ENCODE results near the gene PLA2G4D. TPM values are rescaled to one million over a fixed set of nuclear protein-coding genes. Genes with fewer than 3 reads are reported as not detected.

Gene PLA2G4D
- total and polyA plus RNA-seq, 4 donors: 0.12 to 0.31 (median 0.15) TPM; not detected in 1

DNA sequence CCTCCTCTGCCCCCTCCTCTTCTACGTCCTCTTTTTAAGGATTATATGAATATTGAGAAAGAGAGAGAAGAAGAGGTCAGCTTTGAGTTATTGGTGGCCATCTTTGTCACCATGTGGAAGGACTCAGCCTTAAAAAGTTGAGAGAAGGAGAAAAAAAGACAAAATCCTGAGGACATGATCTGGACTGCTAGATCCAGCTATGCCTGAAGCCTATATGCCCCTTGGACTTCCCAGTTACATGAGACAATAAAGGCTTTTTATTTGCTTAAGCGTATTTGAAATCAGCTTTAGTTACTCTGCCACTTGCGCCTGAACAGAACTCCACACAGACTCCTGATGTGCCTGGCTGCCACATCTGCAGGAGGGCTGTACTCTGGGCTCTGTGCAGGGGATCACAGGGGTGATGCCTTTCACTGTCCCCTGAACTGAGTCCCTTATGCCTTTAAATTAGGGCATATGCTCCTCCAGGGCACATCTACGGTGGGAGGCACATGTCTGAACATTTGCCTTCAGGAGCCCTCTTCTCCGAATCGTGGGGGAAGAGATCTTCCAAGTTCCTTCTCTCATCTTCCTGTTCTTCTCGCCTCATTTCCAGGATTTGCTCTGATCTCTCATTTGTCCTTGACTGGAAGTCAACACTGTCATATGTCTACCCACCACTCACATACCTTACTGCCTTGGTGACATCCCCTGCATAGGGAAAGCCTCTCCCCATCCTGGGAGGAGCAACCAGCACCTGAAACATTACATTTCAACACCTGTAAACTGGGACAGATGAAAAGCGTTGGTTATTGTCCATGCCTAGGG is 59.5 kb downstream of the PLA2G4D start:
- Histone ChIP-seq H3K9me3 (ENCODE audit: control insufficient read depth in 4 of 4, insufficient read depth in 3 of 4, low read length in 3 of 4) (peaks cover 0 to 8% (median 0%) of the 10 kb centered on the region in 4 donors), H3K36me3 (ENCODE audit: control insufficient read depth in 4 of 4, insufficient read depth in 4 of 4, low read length in 4 of 4) (no peaks in the 10 kb centered on the region), H3K4me1 (ENCODE audit: control insufficient read depth in 5 of 5, insufficient read depth in 5 of 5, low read length in 5 of 5) (peaks cover 0 to 4% (median 0%) of the 10 kb centered on the region in 5 donors), H3K4me3 (no peak overlapping the region), H3K27ac (ENCODE audit: low read depth in 1 of 2, low read length in 1 of 2) (peak overlapping the region in 1 of 2 donors; percentile 29), H3K27me3 (ENCODE audit: control insufficient read depth in 3 of 3, insufficient read depth in 3 of 3, low read length in 2 of 3) (no peaks in the 10 kb centered on the region), H3K9ac (ENCODE audit: insufficient read depth in 1 of 2, low read length in 2 of 2) (no peak overlapping the region)
- ATAC-seq (ENCODE audit: insufficient read depth, low FRiP score) (no peak), DNase-seq (no peak)
- TF ChIP-seq, protein P1, sequence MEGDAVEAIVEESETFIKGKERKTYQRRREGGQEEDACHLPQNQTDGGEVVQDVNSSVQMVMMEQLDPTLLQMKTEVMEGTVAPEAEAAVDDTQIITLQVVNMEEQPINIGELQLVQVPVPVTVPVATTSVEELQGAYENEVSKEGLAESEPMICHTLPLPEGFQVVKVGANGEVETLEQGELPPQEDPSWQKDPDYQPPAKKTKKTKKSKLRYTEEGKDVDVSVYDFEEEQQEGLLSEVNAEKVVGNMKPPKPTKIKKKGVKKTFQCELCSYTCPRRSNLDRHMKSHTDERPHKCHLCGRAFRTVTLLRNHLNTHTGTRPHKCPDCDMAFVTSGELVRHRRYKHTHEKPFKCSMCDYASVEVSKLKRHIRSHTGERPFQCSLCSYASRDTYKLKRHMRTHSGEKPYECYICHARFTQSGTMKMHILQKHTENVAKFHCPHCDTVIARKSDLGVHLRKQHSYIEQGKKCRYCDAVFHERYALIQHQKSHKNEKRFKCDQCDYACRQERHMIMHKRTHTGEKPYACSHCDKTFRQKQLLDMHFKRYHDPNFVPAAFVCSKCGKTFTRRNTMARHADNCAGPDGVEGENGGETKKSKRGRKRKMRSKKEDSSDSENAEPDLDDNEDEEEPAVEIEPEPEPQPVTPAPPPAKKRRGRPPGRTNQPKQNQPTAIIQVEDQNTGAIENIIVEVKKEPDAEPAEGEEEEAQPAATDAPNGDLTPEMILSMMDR (IDR thresholded peaks at IDR 0.05; ENCODE audit: control extremely low read depth, extremely low read depth): no peak
- 59 to 71% methylated on average over 8 of the region's 8 CpGs for WGBS, 2 donors

DNA sequence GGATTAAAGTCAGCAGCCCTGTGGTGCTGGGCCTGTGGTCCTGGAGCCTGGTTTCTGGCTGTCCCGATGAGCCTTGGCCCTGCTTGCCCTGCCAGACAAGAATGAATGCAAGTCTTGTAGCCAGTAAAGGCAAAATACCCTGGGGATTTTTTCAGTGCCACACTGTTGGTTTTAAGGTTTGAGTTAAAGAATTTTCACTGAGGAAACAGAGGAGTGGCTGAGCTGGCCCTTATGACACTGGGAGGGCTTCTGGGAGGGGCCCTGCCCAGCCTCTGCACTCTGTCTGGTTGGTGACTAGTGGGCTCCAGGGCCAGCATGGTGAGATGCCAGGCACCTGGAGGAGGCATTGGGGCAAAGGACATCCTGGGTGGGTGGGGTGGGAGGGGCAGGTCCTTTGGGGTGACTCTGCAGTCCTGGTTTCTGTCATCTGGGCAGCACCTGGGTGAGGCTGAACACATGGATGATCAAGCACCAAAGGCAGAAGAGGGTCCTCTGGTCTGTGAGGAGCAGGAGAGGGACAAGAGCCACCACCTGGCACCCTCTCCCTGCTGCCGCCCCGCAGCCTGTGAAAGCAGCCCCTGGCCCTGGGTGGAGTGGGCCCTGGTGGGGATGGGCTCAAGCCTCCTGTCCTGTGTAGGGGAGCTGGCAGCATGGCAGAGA is 61.0 kb downstream of the PLA2G4D start:
- H3K4me3 ChIP-seq: no peak overlapping the region
- no peak overlapping the region for H3K27ac ChIP-seq (ENCODE audit: low read depth in 1 of 2, low read length in 1 of 2)
- no peak for DNase-seq
- H3K36me3 ChIP-seq (ENCODE audit: control insufficient read depth in 4 of 4, insufficient read depth in 4 of 4, low read length in 4 of 4): no peaks in the 10 kb centered on the region
- H3K4me1 ChIP-seq (ENCODE audit: control insufficient read depth in 5 of 5, insufficient read depth in 5 of 5, low read length in 5 of 5): peaks cover 0 to 4% (median 0%) of the 10 kb centered on the region in 5 donors
- H3K27me3 ChIP-seq (ENCODE audit: control insufficient read depth in 3 of 3, insufficient read depth in 3 of 3, low read length in 2 of 3): no peaks in the 10 kb centered on the region
- H3K9ac ChIP-seq (ENCODE audit: insufficient read depth in 1 of 2, low read length in 2 of 2): no peak overlapping the region
- WGBS, 2 donors: 87 to 96% methylated on average over 3 of the region's 3 CpGs
- peaks cover 0 to 7% (median 0%) of the 10 kb centered on the region in 4 donors for H3K9me3 ChIP-seq (ENCODE audit: control insufficient read depth in 4 of 4, insufficient read depth in 3 of 4, low read length in 3 of 4)
- TF ChIP-seq, protein P1 (IDR thresholded peaks at IDR 0.05; ENCODE audit: control extremely low read depth, extremely low read depth): no peak
- ATAC-seq (ENCODE audit: insufficient read depth, low FRiP score): no peak

DNA sequence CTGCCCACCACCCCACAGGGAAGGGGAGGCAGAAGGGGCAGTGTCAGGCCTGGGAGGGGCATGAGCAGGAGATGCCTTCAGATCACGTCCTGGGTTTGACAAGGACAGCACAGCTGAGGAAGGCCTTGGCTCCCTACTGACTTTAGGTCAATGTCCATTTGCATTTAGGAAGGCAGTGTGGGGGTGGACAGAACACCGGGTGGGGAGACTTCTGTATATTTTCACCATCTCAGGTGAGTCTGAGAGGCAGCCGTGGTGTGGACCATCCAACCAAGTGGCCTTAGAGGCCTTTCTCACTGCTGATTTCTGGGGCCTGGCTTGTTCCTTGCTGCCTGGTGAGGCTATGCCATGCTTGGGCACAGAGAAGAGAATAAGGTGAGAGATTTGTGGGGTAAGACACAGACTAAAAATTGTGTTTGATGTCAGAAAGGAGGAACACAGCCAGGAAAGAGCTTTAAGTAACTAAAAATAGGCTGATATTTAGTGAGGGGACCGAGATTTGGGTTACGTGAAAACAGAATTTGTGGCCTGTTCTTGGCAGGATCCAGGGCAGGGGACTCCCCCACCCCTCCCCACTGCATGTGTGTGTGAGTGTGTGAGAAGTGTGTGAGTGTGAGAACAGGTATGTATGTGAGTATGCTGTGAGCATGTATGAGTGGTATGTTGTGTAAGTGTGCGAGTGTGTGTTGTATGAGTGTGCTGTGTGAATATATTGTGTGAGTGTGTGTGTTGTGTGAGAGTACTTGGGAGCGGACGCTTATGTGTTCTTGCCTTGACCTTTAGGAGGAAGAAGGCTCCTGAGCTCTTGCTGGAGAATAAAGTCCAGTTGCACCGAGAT is 61.8 kb downstream of the PLA2G4D start:
- Histone ChIP-seq H3K36me3 (ENCODE audit: control insufficient read depth in 4 of 4, insufficient read depth in 4 of 4, low read length in 4 of 4) (no peaks in the 10 kb centered on the region), H3K9ac (ENCODE audit: insufficient read depth in 1 of 2, low read length in 2 of 2) (no peak overlapping the region), H3K9me3 (ENCODE audit: control insufficient read depth in 4 of 4, insufficient read depth in 3 of 4, low read length in 3 of 4) (peaks cover 0 to 7% (median 0%) of the 10 kb centered on the region in 4 donors), H3K4me1 (ENCODE audit: control insufficient read depth in 5 of 5, insufficient read depth in 5 of 5, low read length in 5 of 5) (peaks cover 0 to 4% (median 0%) of the 10 kb centered on the region in 5 donors), H3K4me3 (no peak overlapping the region), H3K27ac (ENCODE audit: low read depth in 1 of 2, low read length in 1 of 2) (peak overlapping the region in 1 of 2 donors; percentile 26), H3K27me3 (ENCODE audit: control insufficient read depth in 3 of 3, insufficient read depth in 3 of 3, low read length in 2 of 3) (no peaks in the 10 kb centered on the region)
- TF ChIP-seq, protein P1 (IDR thresholded peaks at IDR 0.05; ENCODE audit: control extremely low read depth, extremely low read depth): no peak
- DNase-seq (no peak), ATAC-seq (ENCODE audit: insufficient read depth, low FRiP score) (no peak)
- 79 to 94% methylated on average over 9 of the region's 9 CpGs for WGBS, 2 donors

Data from lung (tissue), 12 donors.